COLO668 (cell line): ENCODE measurements around the gene SERPINA4.

Experiments
- DNase-seq: peaks from one replicate; lab custom pipeline; 2025; ENCODE audit not compliant: unreplicated experiment; lab: John Stamatoyannopoulos, UW

SERPINA4 gene

GRCh38 chr14:94613720-94614644 is 52.7 kb downstream of the SERPINA4 start:
- DNase-seq = no peak

GRCh38 chr14:94614802-94615201 is 53.6 kb downstream of the SERPINA4 start:
- DNase-seq = no peak

- DNase-seq = no peak
Measured at GRCh38 chr14:94615254-94615653, 54.0 kb downstream of the SERPINA4 start.

GRCh38 chr14:94615823-94616570 is 54.8 kb downstream of the SERPINA4 start:
- no peak for DNase-seq

GRCh38 chr14:94617366-94617941 is 56.2 kb downstream of the SERPINA4 start:
- DNase-seq = no peak

- DNase-seq = no peak
Measured at GRCh38 chr14:94617988-94618822, 57.0 kb downstream of the SERPINA4 start.

- DNase-seq = no peak
Measured at GRCh38 chr14:94619297-94619696, 58.1 kb downstream of the SERPINA4 start.
